ENCODE data around the gene POU6F2. TPM values are rescaled to one million over a fixed set of nuclear protein-coding genes. Genes with fewer than 3 reads are reported as not detected.

The POU6F2 gene
- total RNA-seq, 6 donors from 2014 or later, result under 0.01 to 1.4 (median 0.24) TPM; not detected in 2

DNA sequence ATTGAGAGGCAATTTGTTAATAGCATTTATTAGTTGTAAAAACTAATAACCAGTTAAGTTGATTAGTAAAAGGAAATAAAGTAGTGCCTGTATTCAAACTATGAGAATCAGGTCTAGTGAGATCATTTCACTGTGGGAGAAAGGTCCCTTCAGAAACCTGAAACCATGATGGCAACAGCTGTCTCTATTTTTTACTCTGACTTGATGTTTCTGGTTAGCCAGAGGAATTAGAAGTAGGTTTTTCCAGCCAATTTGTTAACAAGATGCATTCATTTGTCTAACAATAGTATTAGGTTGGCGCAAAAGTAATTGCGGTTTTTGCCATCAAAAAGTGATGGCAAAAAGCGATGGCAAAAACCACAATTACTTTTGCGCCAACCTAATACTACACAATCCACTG is 316.3 kb downstream of the POU6F2 start:
- H3K4me1 ChIP-seq, result no peaks in the 10 kb centered on the region
- no peak for DNase-seq
- 99% methylated on average over 4 of the region's 4 CpGs for WGBS, 2 donors
- H3K9me3 ChIP-seq, result peaks cover 0 to 3% (median 0%) of the 10 kb centered on the region in 4 donors
- ATAC-seq (ENCODE audit: low FRiP score in 2 of 2), result no peak
- H3K27me3 ChIP-seq, result no peaks in the 10 kb centered on the region
- TF ChIP-seq POLR2AphosphoS5 (IDR thresholded peaks at IDR 0.05) (no peak), POLR2A (IDR thresholded peaks at IDR 0.05) (no peak), EP300 (IDR thresholded peaks at IDR 0.05) (no peak)
- TF ChIP-seq, protein P1, sequence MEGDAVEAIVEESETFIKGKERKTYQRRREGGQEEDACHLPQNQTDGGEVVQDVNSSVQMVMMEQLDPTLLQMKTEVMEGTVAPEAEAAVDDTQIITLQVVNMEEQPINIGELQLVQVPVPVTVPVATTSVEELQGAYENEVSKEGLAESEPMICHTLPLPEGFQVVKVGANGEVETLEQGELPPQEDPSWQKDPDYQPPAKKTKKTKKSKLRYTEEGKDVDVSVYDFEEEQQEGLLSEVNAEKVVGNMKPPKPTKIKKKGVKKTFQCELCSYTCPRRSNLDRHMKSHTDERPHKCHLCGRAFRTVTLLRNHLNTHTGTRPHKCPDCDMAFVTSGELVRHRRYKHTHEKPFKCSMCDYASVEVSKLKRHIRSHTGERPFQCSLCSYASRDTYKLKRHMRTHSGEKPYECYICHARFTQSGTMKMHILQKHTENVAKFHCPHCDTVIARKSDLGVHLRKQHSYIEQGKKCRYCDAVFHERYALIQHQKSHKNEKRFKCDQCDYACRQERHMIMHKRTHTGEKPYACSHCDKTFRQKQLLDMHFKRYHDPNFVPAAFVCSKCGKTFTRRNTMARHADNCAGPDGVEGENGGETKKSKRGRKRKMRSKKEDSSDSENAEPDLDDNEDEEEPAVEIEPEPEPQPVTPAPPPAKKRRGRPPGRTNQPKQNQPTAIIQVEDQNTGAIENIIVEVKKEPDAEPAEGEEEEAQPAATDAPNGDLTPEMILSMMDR (IDR thresholded peaks at IDR 0.05), result no peak
- no peak overlapping the region for H3K4me3 ChIP-seq
- H3K27ac ChIP-seq, result no peak overlapping the region
- no peaks in the 10 kb centered on the region for H3K36me3 ChIP-seq

GRCh38 chr7:39295796-39296195 is 318.1 kb downstream of the POU6F2 start:
- Histone ChIP-seq H3K9me3 (peaks cover 0 to 3% (median 0%) of the 10 kb centered on the region in 4 donors), H3K36me3 (no peaks in the 10 kb centered on the region), H3K4me1 (no peaks in the 10 kb centered on the region), H3K4me3 (no peak overlapping the region), H3K27ac (no peak overlapping the region), H3K27me3 (no peaks in the 10 kb centered on the region)
- DNase-seq, result no peak
- TF ChIP-seq POLR2A (IDR thresholded peaks at IDR 0.05) (no peak), EP300 (IDR thresholded peaks at IDR 0.05) (no peak), POLR2AphosphoS5 (IDR thresholded peaks at IDR 0.05) (no peak)
- TF ChIP-seq, protein P1 (IDR thresholded peaks at IDR 0.05), result no peak
- ATAC-seq (ENCODE audit: low FRiP score in 2 of 2), result no peak

DNA sequence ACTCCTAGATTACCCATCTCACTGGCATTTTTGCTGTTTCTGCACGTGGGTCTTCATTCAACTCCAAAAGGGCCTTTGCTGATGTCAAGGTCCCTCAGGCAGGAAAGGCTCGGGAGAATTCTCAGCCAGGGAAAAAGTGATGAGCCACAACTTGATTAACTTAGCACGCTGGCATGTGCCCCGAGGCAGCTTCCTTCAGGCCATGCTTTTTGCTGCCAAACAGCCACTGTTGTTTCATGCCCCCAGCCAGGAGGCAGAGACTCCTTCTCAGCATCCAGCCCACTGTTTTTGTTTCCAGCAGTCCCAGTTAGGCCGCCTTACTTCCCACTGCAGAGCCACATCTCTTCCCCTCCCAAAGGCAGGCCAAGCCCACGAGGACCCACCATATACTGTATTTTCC is 322.0 kb downstream of the POU6F2 start:
- no peaks in the 10 kb centered on the region for H3K4me1 ChIP-seq
- ATAC-seq (ENCODE audit: low FRiP score in 2 of 2), result no peak
- H3K4me3 ChIP-seq, result no peak overlapping the region
- TF ChIP-seq, protein P1 (IDR thresholded peaks at IDR 0.05), result no peak
- no peak for TF ChIP-seq EP300 (IDR thresholded peaks at IDR 0.05)
- peaks cover 0 to 3% (median 0%) of the 10 kb centered on the region in 4 donors for H3K9me3 ChIP-seq
- 71% methylated on average over 6 of the region's 6 CpGs for WGBS, 2 donors
- no peak overlapping the region for H3K27ac ChIP-seq
- no peak for DNase-seq
- no peaks in the 10 kb centered on the region for H3K27me3 ChIP-seq
- no peaks in the 10 kb centered on the region for H3K36me3 ChIP-seq

- no peaks in the 10 kb centered on the region for H3K36me3 ChIP-seq
- no peak overlapping the region for H3K4me3 ChIP-seq
- peak in 1 of 2 donors; percentile 73 for DNase-seq
- ATAC-seq (ENCODE audit: low FRiP score in 2 of 2), result peak in 1 of 2 donors; percentile 38
- H3K4me1 ChIP-seq, result no peaks in the 10 kb centered on the region
- peaks cover 0 to 3% (median 0%) of the 10 kb centered on the region in 4 donors for H3K9me3 ChIP-seq
- no peak for TF ChIP-seq POLR2A (IDR thresholded peaks at IDR 0.05)
- no peak for TF ChIP-seq POLR2AphosphoS5 (IDR thresholded peaks at IDR 0.05)
- TF ChIP-seq, protein P1 (IDR thresholded peaks at IDR 0.05), result no peak
- no peak for TF ChIP-seq EP300 (IDR thresholded peaks at IDR 0.05)
- H3K27me3 ChIP-seq, result no peaks in the 10 kb centered on the region
- 41 to 49% methylated on average over 8 of the region's 8 CpGs for WGBS, 2 donors
- no peak overlapping the region for H3K27ac ChIP-seq
Observed at GRCh38 chr7:39300276-39300675, 322.6 kb downstream of the POU6F2 start.

DNA sequence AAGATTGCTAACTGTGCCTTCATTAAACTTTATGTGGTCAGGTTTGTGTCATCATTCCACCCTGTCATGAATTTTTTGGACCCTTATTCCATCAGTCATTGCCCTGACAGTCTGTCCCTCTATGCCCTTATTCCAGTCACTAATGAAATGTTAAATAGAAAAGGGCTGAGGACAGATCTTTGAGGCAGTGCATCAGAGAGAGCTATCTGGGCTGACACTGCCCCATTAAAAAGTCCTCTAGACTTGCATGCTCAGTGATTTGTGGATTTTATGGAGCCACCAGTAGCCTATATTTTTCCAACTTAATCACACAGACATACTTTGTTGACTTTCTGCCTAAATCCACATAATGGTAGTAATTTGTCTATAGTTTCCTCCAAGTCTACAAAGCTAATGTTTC is 323.8 kb downstream of the POU6F2 start:
- no peak for TF ChIP-seq EP300 (IDR thresholded peaks at IDR 0.05)
- Histone ChIP-seq H3K4me3 (no peak overlapping the region), H3K9me3 (peaks cover 0 to 3% (median 0%) of the 10 kb centered on the region in 4 donors), H3K4me1 (no peaks in the 10 kb centered on the region), H3K27ac (no peak overlapping the region), H3K36me3 (no peaks in the 10 kb centered on the region), H3K27me3 (no peaks in the 10 kb centered on the region)
- ATAC-seq (ENCODE audit: low FRiP score in 2 of 2), result no peak
- no peak for DNase-seq

Measured in upper lobe of left lung (tissue), 6 donors.